Stomach (tissue), 9 donors: Measurements from ENCODE around the gene ARL14. TPM values are rescaled to one million over a fixed set of nuclear protein-coding genes. Genes with fewer than 3 reads are reported as not detected.

ENCODE experiments used
- DNase-seq, 2 donors: peaks; one replicate each; pipeline versions ENCODE4 v3.0.0 to v3.0.0-alpha.2; 2013 to 2019
- H3K27ac ChIP-seq, 5 donors: fragments of 200-600 bp in 4 of 5; sonication (generic) in 4 of 5; one replicate each; pipeline ENCODE4 v1.5.1; 2013 to 2019; ENCODE audit warnings: mild to moderate bottlenecking in 1 of 5, moderate library complexity in 1 of 5
- H3K27me3 ChIP-seq, 3 donors: fragments of 200-600 bp; sonication (generic); one replicate each; pipeline ENCODE4 v1.5.1; 2017 to 2019; ENCODE audit warnings: mixed run types in 1 of 3
- H3K36me3 ChIP-seq, 4 donors: fragments of 200-600 bp; sonication (generic); 1 replicate in 3 of 4; 2 replicates in 1 of 4; pipeline ENCODE4 v1.5.1; 2016 to 2019
- H3K4me1 ChIP-seq, 4 donors: fragments of 200-600 bp; sonication (generic); one replicate each; pipeline ENCODE4 v1.5.1; 2016 to 2019
- H3K4me3 ChIP-seq, 4 donors: fragments of 200-600 bp; sonication (generic) in 3 of 4; one replicate each; pipeline ENCODE4 v1.5.1; 2016 to 2019; ENCODE audit warnings: mild to moderate bottlenecking in 1 of 4
- H3K9me3 ChIP-seq, 4 donors: fragments of 200-600 bp; sonication (generic); one replicate each; pipeline ENCODE4 v1.5.1; 2016 to 2019
- CTCF ChIP-seq, 7 experiments: fragments of 450-650 bp in 4 of 7; fragments of 200-600 bp in 3 of 7; sonication (generic) in 3 of 7; IDR thresholded peaks; one replicate each; pipeline ENCODE4 v1.5.1; 2016 to 2019; ENCODE audit warnings: antibody characterized with exemption in 7 of 7, control low read depth in 2 of 7, mild to moderate bottlenecking in 1 of 7
- EP300 ChIP-seq: sonication (generic); formaldehyde crosslinking; IDR thresholded peaks from one replicate; pipeline ENCODE4 v1.6.1; 2017; ENCODE audit warnings: antibody characterized with exemption
- POLR2A ChIP-seq, 4 donors: fragments of 450-650 bp; IDR thresholded peaks; one replicate each; pipeline ENCODE4 v1.6.1; 2016; ENCODE audit warnings: antibody characterized with exemption in 4 of 4, control low read depth in 2 of 4, mild to moderate bottlenecking in 1 of 4, moderate library complexity in 1 of 4
- POLR2AphosphoS5 ChIP-seq, 3 donors: sonication (generic); formaldehyde crosslinking; IDR thresholded peaks; one replicate each; pipeline ENCODE4 v1.6.1; 2016; ENCODE audit warnings: antibody characterized with exemption in 3 of 3
- WGBS, 5 donors: extraction: QIAGEN DNeasy Blood & Tissue Kit in 3 of 5; methylation state at CpG; one replicate each; pipeline versions ENCODE4 v1.1.5 to v1.1.7; 2013 to 2018; 5-methylcytosine and 5-hydroxymethylcytosine counted together
- intact Hi-C: fragments of 100-400 bp; cut with DNase I; formaldehyde crosslinking; loops from one replicate; pipeline ENCODE4 v1.15.1; 2023; ENCODE audit warnings: low total_unique reads
- polyA plus RNA-seq, 3 donors: library from polyadenylated mRNA; stranded (reverse); fragments of 200-250 nt; gene quantifications; one replicate each; pipeline ENCODE4 v1.2.3, GENCODE V29; 2013
- total RNA-seq, 5 donors: library from RNA; depleted of rRNA; stranded (reverse); fragments of >200 nt; gene quantifications; one replicate each; pipeline versions ENCODE4 v1.1.0 to v1.2.3, GENCODE V29; 2014 to 2016
- donor health status: healthy with polysubstance abuse.
- donor health status: Bipolar disorder and iron deficiency.
- donor health status: healthy.

The ARL14 gene
- total and polyA plus RNA-seq, 8 donors, result 4.3 to 181 (median 23.4) TPM

GRCh38 chr3:160675566-160676124, 1.3 kb upstream of the ARL14 start:
- peak in 1 of 2 donors; percentile 34 for DNase-seq
- Histone ChIP-seq H3K9me3 (no peaks in the 10 kb centered on the region), H3K36me3 (no peaks in the 10 kb centered on the region), H3K27ac (peak overlapping the region in 4 of 5 donors; percentile 71 to 84 (median 79)), H3K4me1 (peaks cover 0 to 30% (median 8%) of the 10 kb centered on the region in 4 donors), H3K4me3 (no peak overlapping the region), H3K27me3 (no peaks in the 10 kb centered on the region)
- intact Hi-C loops, result no loop called here
- TF ChIP-seq CTCF (IDR thresholded peaks at IDR 0.05) (no peak), POLR2A (IDR thresholded peaks at IDR 0.05) (no peak), EP300 (no peak), POLR2AphosphoS5 (IDR thresholded peaks at IDR 0.05) (no peak)

GRCh38 chr3:160677459-160677881, 510 bp downstream of the ARL14 start:
- no peaks in the 10 kb centered on the region for H3K27me3 ChIP-seq
- peak overlapping the region; percentile 71 to 84 (median 83) for H3K27ac ChIP-seq
- intact Hi-C loops, result no loop called here
- peak overlapping the region; percentile 9 to 35 (median 29) for H3K4me3 ChIP-seq
- no peaks in the 10 kb centered on the region for H3K9me3 ChIP-seq
- TF ChIP-seq POLR2AphosphoS5 (IDR thresholded peaks at IDR 0.05) (peak in 2 of 3 donors; percentile 3 to 11), POLR2A (IDR thresholded peaks at IDR 0.05) (no peak)
- peaks cover 0 to 30% (median 6%) of the 10 kb centered on the region in 4 donors for H3K4me1 ChIP-seq
- DNase-seq, result peak in 1 of 2 donors; percentile 40
- H3K36me3 ChIP-seq, result no peaks in the 10 kb centered on the region
- 18 to 47% (median 36%) methylated on average over 4 of the region's 4 CpGs for WGBS, 5 donors

- H3K36me3 ChIP-seq, result no peaks in the 10 kb centered on the region
- peak in 1 of 2 donors; percentile 83 for DNase-seq
- no peaks in the 10 kb centered on the region for H3K27me3 ChIP-seq
- H3K9me3 ChIP-seq, result no peaks in the 10 kb centered on the region
- peak overlapping the region; percentile 71 to 91 (median 83) for H3K27ac ChIP-seq
- intact Hi-C loops, result no loop called here
- H3K4me3 ChIP-seq, result peak overlapping the region; percentile 7 to 36 (median 31)
- WGBS, 5 donors, result 11 to 25% (median 16%) methylated on average over 5 of the region's 5 CpGs
- H3K4me1 ChIP-seq, result peaks cover 0 to 29% (median 4%) of the 10 kb centered on the region in 4 donors
- TF ChIP-seq POLR2AphosphoS5 (IDR thresholded peaks at IDR 0.05) (peak in 2 of 3 donors; percentile 38 to 60), CTCF (IDR thresholded peaks at IDR 0.05) (no peak), EP300 (no peak), POLR2A (IDR thresholded peaks at IDR 0.05) (peak in 1 of 4 donors; percentile 4)
These were observed 1.4 kb downstream of the ARL14 start for GRCh38 chr3:160678292-160678842.

- H3K4me3 ChIP-seq, result no peak overlapping the region
- no peaks in the 10 kb centered on the region for H3K36me3 ChIP-seq
- peaks cover 0 to 4% (median 0%) of the 10 kb centered on the region in 4 donors for H3K4me1 ChIP-seq
- 89 to 98% (median 93%) methylated on average over 2 of the region's 2 CpGs for WGBS, 5 donors
- no peaks in the 10 kb centered on the region for H3K9me3 ChIP-seq
- intact Hi-C loops, result no loop called here
- H3K27me3 ChIP-seq, result no peaks in the 10 kb centered on the region
- TF ChIP-seq EP300, result no peak
- TF ChIP-seq CTCF (IDR thresholded peaks at IDR 0.05), result no peak
- TF ChIP-seq POLR2A (IDR thresholded peaks at IDR 0.05), result no peak
- no peak for TF ChIP-seq POLR2AphosphoS5 (IDR thresholded peaks at IDR 0.05)
- no peak for DNase-seq
- H3K27ac ChIP-seq, result no peak overlapping the region
These were observed 7.4 kb downstream of the ARL14 start for GRCh38 chr3:160684368-160684740.
